C4-2B (cell line): ENCODE results near the gene TRIM2.

ENCODE experiments used
- ZFX ChIP-seq: fragments of 450-650 bp; IDR thresholded peaks from 2 replicates; pipeline ENCODE4 v1.6.1; 2017
- TF ChIP-seq, protein P1 (sequence below): fragments of 450-650 bp; conservative IDR thresholded peaks from 2 replicates; pipeline ENCODE4 v1.5.1; 2017; ENCODE audit warnings: mild to moderate bottlenecking

DNA sequence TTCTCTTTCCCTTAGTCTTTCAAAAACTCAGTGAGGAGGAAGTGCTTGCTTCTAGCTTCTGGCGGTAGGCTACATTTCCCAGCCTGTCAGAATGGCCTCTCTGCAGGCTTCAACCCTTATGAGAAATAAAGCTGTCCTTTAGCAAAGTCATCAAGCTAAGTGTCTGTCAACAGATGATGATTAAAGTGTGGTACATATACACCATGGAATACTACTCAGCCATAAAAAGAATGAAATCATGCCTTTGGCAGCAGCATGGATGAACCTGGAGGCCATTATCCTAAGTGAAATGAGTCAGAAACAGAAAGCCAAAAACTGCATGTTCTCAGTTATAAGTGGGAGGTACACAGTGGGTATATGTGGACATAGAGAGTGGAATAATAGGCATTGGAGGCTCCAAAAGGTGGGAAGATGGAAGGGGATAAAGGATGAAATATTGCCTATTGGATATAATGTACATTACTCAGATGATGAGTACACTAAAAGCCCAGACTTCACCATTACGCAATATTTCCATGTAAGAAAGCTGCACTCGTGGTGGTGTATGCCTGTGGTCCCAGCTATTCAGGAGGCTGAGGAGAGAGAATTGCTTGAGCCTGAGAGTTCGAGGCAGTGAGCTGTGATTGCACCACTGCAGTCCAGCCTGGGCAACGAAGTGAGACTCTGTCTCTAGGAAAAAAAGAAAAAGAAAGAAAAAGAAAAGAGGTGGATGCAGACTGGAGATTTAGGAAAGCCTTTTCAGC is 7.9 kb downstream of the TRIM2 start:
- TF ChIP-seq, protein P1, sequence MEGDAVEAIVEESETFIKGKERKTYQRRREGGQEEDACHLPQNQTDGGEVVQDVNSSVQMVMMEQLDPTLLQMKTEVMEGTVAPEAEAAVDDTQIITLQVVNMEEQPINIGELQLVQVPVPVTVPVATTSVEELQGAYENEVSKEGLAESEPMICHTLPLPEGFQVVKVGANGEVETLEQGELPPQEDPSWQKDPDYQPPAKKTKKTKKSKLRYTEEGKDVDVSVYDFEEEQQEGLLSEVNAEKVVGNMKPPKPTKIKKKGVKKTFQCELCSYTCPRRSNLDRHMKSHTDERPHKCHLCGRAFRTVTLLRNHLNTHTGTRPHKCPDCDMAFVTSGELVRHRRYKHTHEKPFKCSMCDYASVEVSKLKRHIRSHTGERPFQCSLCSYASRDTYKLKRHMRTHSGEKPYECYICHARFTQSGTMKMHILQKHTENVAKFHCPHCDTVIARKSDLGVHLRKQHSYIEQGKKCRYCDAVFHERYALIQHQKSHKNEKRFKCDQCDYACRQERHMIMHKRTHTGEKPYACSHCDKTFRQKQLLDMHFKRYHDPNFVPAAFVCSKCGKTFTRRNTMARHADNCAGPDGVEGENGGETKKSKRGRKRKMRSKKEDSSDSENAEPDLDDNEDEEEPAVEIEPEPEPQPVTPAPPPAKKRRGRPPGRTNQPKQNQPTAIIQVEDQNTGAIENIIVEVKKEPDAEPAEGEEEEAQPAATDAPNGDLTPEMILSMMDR: no peak
- TF ChIP-seq ZFX: no peak
